IMR-90 (cell line): ENCODE measurements around the gene ID2. TPM values are rescaled to one million over a fixed set of nuclear protein-coding genes. Genes with fewer than 3 reads are reported as not detected.

Experiments used
- CTCF ChIP-seq: conservative IDR thresholded peaks from 2 replicates; pipeline ENCODE4 v1.5.1; 2012; ENCODE audit warnings: mild to moderate bottlenecking, low read depth, low read length, improper control_type of control experiment
- FOS ChIP-seq: fragments of 150-350 bp; IDR thresholded peaks from 2 replicates; pipeline ENCODE4 v1.6.1; 2016; ENCODE audit warnings: low read depth, low read length
- polyA plus RNA-seq, 3 experiments: library from polyadenylated mRNA; depleted of rRNA; stranded (reverse); fragments of >200 nt; gene quantifications; 2 replicates each; pipeline ENCODE4 v1.2.3, GENCODE V29; 2012; ENCODE audit warnings: low replicate concordance in 1 of 3
- total RNA-seq: library from RNA; depleted of rRNA; stranded (reverse); fragments of >200 nt; gene quantifications from 2 replicates; pipeline ENCODE4 v1.2.3, GENCODE V29; 2012

The ID2 gene
- total and polyA plus RNA-seq, 2 of the 4 experiments (the other 2 are of a cell fraction) = 264 to 389 TPM

GRCh38 chr2:8680822-8681760 is 765 bp upstream of the ID2 start (continued):
- 0 out of 2 replicates have a peak, but pooled peaks have one; percentile 2 for TF ChIP-seq CTCF
- TF ChIP-seq FOS = no peak
